ENCODE measurements around the gene HACE1.

HACE1 gene

DNA sequence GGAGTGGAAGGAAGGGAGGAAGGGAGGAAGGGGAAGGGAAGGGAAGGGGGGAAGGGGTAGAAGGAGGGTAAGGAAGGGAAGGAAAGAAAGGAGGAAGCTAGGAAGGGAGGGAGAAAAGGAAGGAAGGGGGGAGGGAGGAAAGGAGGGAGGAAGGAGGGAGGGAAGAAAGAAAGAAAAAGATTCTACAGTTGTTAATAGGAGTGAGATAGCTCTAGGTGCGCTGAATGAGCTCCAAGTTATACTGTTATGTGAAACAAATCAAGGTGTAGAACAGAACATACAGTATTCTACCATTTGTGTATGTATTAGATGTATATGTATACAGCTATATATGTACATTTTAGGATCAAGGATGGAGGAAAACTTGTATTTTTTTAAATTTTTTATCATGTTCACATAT lies 167.7 kb downstream of the HACE1 start:
- TF ChIP-seq, protein P1, sequence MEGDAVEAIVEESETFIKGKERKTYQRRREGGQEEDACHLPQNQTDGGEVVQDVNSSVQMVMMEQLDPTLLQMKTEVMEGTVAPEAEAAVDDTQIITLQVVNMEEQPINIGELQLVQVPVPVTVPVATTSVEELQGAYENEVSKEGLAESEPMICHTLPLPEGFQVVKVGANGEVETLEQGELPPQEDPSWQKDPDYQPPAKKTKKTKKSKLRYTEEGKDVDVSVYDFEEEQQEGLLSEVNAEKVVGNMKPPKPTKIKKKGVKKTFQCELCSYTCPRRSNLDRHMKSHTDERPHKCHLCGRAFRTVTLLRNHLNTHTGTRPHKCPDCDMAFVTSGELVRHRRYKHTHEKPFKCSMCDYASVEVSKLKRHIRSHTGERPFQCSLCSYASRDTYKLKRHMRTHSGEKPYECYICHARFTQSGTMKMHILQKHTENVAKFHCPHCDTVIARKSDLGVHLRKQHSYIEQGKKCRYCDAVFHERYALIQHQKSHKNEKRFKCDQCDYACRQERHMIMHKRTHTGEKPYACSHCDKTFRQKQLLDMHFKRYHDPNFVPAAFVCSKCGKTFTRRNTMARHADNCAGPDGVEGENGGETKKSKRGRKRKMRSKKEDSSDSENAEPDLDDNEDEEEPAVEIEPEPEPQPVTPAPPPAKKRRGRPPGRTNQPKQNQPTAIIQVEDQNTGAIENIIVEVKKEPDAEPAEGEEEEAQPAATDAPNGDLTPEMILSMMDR (IDR thresholded peaks at IDR 0.05; ENCODE audit: low read depth, low read length), result no peak
- in situ Hi-C loops (cut with HindIII; ENCODE audit: low sequenced_read_pairs), result no loop called here
- H3K4me3 ChIP-seq (ENCODE audit: low read depth, low read length), result no peak overlapping the region
- no peak for DNase-seq (ENCODE audit: low read depth, low spot score)

DNA sequence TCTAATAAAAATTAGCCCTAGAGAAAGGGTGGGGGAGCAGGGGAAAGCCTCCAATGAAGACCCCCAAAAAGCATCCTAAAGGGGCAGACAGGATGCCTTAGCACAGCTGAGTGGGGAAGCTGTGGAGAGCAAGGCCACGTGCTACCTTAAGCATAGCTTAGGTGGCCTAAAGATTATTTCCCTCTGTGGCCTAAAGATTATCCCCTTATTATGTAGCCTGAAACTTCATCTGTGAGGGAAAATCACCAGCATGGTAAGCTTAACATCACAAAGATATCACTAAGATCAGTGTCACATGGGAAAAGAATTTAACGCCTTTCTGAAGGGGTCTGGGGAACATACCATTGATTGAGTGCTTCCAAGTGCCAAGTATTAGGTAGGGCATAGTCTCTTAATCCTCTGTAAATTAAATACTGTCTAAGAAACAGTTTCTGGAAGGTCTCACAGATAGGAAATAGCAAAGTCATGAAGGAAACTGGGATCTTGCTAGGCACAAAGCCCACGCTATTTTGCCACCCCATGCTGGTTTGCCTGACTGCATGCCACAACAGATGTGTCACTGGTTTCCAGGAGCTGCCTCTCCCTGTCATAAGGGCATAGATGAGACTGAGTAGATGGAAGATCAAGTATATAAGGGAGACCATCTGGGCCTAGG lies 170.0 kb downstream of the HACE1 start:
- TF ChIP-seq, protein P1 (IDR thresholded peaks at IDR 0.05; ENCODE audit: low read depth, low read length), result no peak
- in situ Hi-C loops (cut with HindIII; ENCODE audit: low sequenced_read_pairs), result no loop called here
- no peak overlapping the region for H3K4me3 ChIP-seq (ENCODE audit: low read depth, low read length)
- DNase-seq (ENCODE audit: low read depth, low spot score), result peak; percentile 54

DNA sequence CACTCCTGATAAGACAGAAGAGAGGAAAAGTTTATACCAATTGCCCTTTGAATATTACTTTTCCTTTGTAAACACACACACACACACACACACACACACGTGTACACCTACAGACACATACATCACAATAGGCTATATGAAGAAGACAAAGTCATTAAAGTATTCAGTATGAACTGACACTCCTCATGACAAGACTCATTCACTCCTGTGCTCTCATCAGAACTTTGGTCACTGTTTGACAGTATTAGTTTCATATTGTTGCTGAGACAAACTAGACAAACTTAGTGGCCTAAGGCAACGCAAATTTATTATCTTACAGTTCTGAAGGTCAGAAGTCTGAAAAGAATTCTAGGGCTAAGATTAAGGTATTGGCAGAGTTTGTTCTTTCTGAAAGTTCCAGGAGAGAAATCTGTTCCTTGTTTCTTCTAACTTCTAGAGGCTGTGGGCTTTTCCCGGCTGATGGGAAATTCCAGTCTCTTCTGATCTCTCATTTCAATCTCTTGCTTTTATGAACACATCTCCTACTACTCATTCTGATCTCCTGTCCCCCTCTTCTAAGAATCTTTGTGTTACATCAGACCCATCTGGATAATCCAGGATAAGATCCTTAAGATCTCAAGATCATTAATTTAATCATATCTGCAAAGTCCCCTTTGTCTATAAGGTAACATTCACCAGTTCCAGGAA lies 171.3 kb downstream of the HACE1 start:
- TF ChIP-seq, protein P1 (IDR thresholded peaks at IDR 0.05; ENCODE audit: low read depth, low read length), result no peak
- in situ Hi-C loops (cut with HindIII; ENCODE audit: low sequenced_read_pairs), result no loop called here
- no peak for DNase-seq (ENCODE audit: low read depth, low spot score)
- no peak overlapping the region for H3K4me3 ChIP-seq (ENCODE audit: low read depth, low read length)

DNA sequence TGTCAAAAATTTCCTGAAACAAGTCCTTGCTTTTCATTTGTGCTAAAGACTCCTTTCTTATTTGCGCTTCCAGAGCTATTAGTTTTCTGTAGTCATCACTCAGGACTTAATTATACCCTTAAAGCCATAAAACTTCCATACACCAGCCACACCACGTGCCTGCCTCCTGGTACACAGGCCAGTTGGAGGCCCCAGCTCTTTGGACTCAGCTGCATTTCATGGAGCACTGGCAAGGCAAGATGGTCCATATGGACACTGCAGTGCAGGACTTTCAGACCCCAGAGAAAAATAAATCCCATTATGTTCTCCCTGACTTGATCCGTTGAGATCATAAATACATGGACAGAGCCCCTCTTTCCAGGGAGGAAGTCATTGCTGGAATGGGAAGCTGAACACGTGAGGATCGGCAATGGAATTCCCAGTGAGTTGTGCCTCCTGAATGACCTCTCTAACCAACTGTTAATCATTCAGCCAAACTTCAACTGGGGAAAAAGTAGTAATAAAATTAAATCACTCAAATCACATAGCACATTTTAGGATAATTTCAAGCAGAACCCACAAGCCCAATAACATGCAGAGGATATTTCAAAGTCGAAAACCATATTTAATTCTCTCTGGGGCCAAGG lies 173.1 kb downstream of the HACE1 start:
- no peak overlapping the region for H3K4me3 ChIP-seq (ENCODE audit: low read depth, low read length)
- DNase-seq (ENCODE audit: low read depth, low spot score), result no peak
- TF ChIP-seq, protein P1 (IDR thresholded peaks at IDR 0.05; ENCODE audit: low read depth, low read length), result no peak
- in situ Hi-C loops (cut with HindIII; ENCODE audit: low sequenced_read_pairs), result no loop called here

DNA sequence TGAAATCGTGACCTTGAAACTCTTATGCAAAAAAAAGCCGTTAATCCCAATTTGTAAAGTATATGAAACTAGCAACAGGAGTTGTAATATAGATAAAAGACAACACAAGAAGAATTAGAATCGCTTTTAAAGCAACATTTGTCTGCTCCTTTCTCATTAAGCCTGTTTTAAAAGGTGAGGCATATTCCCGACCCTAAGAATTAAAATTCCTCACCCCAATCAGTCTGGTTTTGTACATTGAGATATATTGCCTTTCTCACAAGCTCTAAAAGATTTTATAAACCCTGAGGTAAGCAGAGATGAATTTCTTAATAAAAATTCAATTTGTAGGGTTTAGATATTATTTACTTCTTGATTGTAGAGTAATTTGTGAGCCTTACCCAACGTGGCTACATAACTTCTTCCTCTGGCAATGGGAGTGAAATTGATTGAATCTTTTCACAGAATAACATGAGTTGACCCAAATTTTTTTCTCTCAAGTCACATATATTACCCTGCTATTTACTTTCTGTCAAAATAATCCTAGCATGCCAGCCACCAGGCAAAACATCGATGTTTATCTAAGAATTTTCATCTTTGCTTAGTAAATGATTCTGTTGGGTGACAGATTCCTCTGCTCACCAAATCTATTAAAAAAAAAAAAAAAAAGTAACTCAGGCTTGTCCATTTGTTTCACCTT lies 173.7 kb downstream of the HACE1 start:
- TF ChIP-seq, protein P1 (IDR thresholded peaks at IDR 0.05; ENCODE audit: low read depth, low read length), result no peak
- no peak overlapping the region for H3K4me3 ChIP-seq (ENCODE audit: low read depth, low read length)
- in situ Hi-C loops (cut with HindIII; ENCODE audit: low sequenced_read_pairs), result no loop called here
- no peak for DNase-seq (ENCODE audit: low read depth, low spot score)

DNA sequence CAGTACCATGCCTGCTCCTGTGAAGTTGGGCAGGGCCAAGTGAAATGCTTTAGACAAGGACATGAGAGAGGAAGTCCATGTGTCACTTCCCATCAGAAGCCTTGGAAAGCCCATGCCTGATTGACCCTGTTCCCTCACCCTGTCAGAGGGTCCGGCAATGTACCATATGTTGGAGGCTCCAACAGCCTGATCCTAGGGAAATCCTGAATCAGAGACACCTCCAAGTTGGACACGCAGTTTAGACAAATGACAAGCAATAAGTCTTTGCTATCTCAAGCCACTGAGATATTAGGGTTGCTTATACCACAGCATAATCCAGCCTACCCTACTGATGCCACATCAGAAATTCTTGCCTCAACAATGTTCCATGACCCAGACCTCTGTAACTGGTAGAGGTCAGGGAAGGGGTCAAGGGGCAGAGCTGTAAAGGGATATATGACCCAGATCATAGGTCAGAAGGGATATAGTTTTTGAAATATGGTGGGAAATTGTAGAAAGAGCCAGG lies 174.8 kb downstream of the HACE1 start:
- in situ Hi-C loops (cut with HindIII; ENCODE audit: low sequenced_read_pairs), result no loop called here
- TF ChIP-seq, protein P1 (IDR thresholded peaks at IDR 0.05; ENCODE audit: low read depth, low read length), result no peak
- H3K4me3 ChIP-seq (ENCODE audit: low read depth, low read length), result no peak overlapping the region
- no peak for DNase-seq (ENCODE audit: low read depth, low spot score)
